Activated T-helper 1 cell treated with anti-CD3 and anti-CD28 coated beads, Interleukin-12 subunit alpha, Interleukin-12 subunit beta, Interleukin-2, Interleukin-4 antibody, amounts not matched to agents 30 ng/mL and 10 ng/mL and 1 ng/mL, durations not matched to agents 14 hours and 24 hours and 36 hours (primary cell): ENCODE measurements around the gene PLA2G6. TPM values are rescaled to one million over a fixed set of nuclear protein-coding genes. Genes with fewer than 3 reads are reported as not detected.

Experiments
- DNase-seq: peaks from one replicate; pipeline ENCODE4 v3.0.0; 2021; ENCODE audit warnings: low spot score
- H3K27ac Mint-ChIP-seq: one replicate; pipeline ENCODE4 v1.8.0; 2021; ENCODE audit warnings: mild to moderate bottlenecking, mixed read lengths
- H3K27me3 Mint-ChIP-seq: one replicate; pipeline ENCODE4 v1.8.0; 2022; ENCODE audit warnings: mild to moderate bottlenecking, moderate library complexity, mixed read lengths; ENCODE audit not compliant: insufficient read depth
- H3K36me3 Mint-ChIP-seq: one replicate; pipeline ENCODE4 v1.8.0; 2021; ENCODE audit warnings: low read depth, mixed read lengths
- H3K4me1 Mint-ChIP-seq: one replicate; pipeline ENCODE4 v1.8.0; 2021; ENCODE audit warnings: low read depth, mixed read lengths
- H3K4me3 Mint-ChIP-seq: one replicate; pipeline ENCODE4 v1.8.0; 2021; ENCODE audit warnings: mild to moderate bottlenecking, moderate library complexity, mixed read lengths
- H3K9me3 Mint-ChIP-seq: one replicate; pipeline ENCODE4 v1.8.0; 2021; ENCODE audit warnings: mixed read lengths
- intact Hi-C: fragments of 100-400 bp; cut with micrococcal nuclease; formaldehyde crosslinking; loops from one replicate; pipeline ENCODE4 v1.15.1; 2024
- total RNA-seq: library from RNA; stranded (reverse); gene quantifications from 2 replicates; pipeline ENCODE4 v1.2.3, GENCODE V29; 2022

The PLA2G6 gene
- total RNA-seq, 1 donor from 2014 or later, result 34.8 TPM

- no peak overlapping the region for H3K27ac Mint-ChIP-seq
- no peaks in the 10 kb centered on the region for H3K36me3 Mint-ChIP-seq
- no peaks in the 10 kb centered on the region for H3K9me3 Mint-ChIP-seq
- no peak overlapping the region for H3K4me3 Mint-ChIP-seq
- intact Hi-C loops, result no loop called here
- H3K27me3 Mint-ChIP-seq, result no peaks in the 10 kb centered on the region
- no peak for DNase-seq
- H3K4me1 Mint-ChIP-seq, result no peaks in the 10 kb centered on the region
Observed at GRCh38 chr22:38097058-38097457, 84.6 kb downstream of the PLA2G6 start.

GRCh38 chr22:38089474-38089851 is 92.2 kb downstream of the PLA2G6 start:
- Mint-ChIP-seq H3K36me3 (no peaks in the 10 kb centered on the region), H3K27me3 (peaks cover 13% of the 10 kb centered on the region), H3K4me1 (no peaks in the 10 kb centered on the region), H3K9me3 (no peaks in the 10 kb centered on the region), H3K27ac (no peak overlapping the region), H3K4me3 (no peak overlapping the region)
- intact Hi-C loops, result no loop called here
- no peak for DNase-seq

- Mint-ChIP-seq H3K4me1 (no peaks in the 10 kb centered on the region), H3K27ac (no peak overlapping the region), H3K9me3 (no peaks in the 10 kb centered on the region), H3K36me3 (no peaks in the 10 kb centered on the region), H3K4me3 (no peak overlapping the region), H3K27me3 (peaks cover 13% of the 10 kb centered on the region)
- DNase-seq, result no peak
- intact Hi-C loops, result no loop called here
Observed at GRCh38 chr22:38088629-38089473, 92.8 kb downstream of the PLA2G6 start.

- Mint-ChIP-seq H3K4me1 (no peaks in the 10 kb centered on the region), H3K36me3 (no peaks in the 10 kb centered on the region)
Observed at GRCh38 chr22:38087855-38088254, 93.8 kb downstream of the PLA2G6 start.

GRCh38 chr22:38086942-38087341 is 94.7 kb downstream of the PLA2G6 start:
- H3K9me3 Mint-ChIP-seq, result no peaks in the 10 kb centered on the region
- no peaks in the 10 kb centered on the region for H3K4me1 Mint-ChIP-seq
- no peak overlapping the region for H3K4me3 Mint-ChIP-seq
- H3K27ac Mint-ChIP-seq, result no peak overlapping the region
- intact Hi-C loops, result no loop called here
- peaks cover 20% of the 10 kb centered on the region for H3K27me3 Mint-ChIP-seq
- no peak for DNase-seq
- no peaks in the 10 kb centered on the region for H3K36me3 Mint-ChIP-seq

More at GRCh38 chr22:38087855-38088254, 93.8 kb downstream of the PLA2G6 start:
- Mint-ChIP-seq H3K4me3 (no peak overlapping the region), H3K9me3 (no peaks in the 10 kb centered on the region), H3K27ac (no peak overlapping the region), H3K27me3 (peaks cover 19% of the 10 kb centered on the region)
- intact Hi-C loops, result no loop called here
- DNase-seq, result no peak

- H3K36me3 Mint-ChIP-seq, result no peaks in the 10 kb centered on the region
- no peak overlapping the region for H3K27ac Mint-ChIP-seq
- H3K27me3 Mint-ChIP-seq, result peaks cover 23% of the 10 kb centered on the region
- no peak for DNase-seq
- no peaks in the 10 kb centered on the region for H3K4me1 Mint-ChIP-seq
- intact Hi-C loops, result no loop called here
- H3K4me3 Mint-ChIP-seq, result no peak overlapping the region
- no peaks in the 10 kb centered on the region for H3K9me3 Mint-ChIP-seq
Observed at GRCh38 chr22:38086001-38086845, 95.4 kb downstream of the PLA2G6 start.

- Mint-ChIP-seq H3K27ac (no peak overlapping the region), H3K4me3 (no peak overlapping the region), H3K9me3 (no peaks in the 10 kb centered on the region), H3K27me3 (peaks cover 18% of the 10 kb centered on the region), H3K4me1 (no peaks in the 10 kb centered on the region), H3K36me3 (no peaks in the 10 kb centered on the region)
- no peak for DNase-seq
- intact Hi-C loops, result no loop called here
Observed at GRCh38 chr22:38085501-38085900, 96.1 kb downstream of the PLA2G6 start.

- H3K9me3 Mint-ChIP-seq, result no peaks in the 10 kb centered on the region
Observed at GRCh38 chr22:38085056-38085455, 96.6 kb downstream of the PLA2G6 start.

GRCh38 chr22:38083931-38084631 is 97.5 kb downstream of the PLA2G6 start, which contains the start of gene SLC16A8:
SLC16A8 (minus strand) TSS chr22:38084184; CDS start chr22:38082873, 1,311 bp downstream.
- Mint-ChIP-seq H3K36me3 (no peaks in the 10 kb centered on the region), H3K27ac (no peak within 1 kb of the TSS), H3K4me1 (no peaks in the 10 kb centered on the region), H3K4me3 (no peak within 1 kb of the TSS), H3K9me3 (no peaks in the 10 kb centered on the region), H3K27me3 (peaks cover 20% of the 10 kb centered on the region)
- no peak for DNase-seq
- intact Hi-C loops, result no loop called here

More at GRCh38 chr22:38085056-38085455, 96.6 kb downstream of the PLA2G6 start:
- intact Hi-C loops, result no loop called here
- Mint-ChIP-seq H3K27me3 (peaks cover 17% of the 10 kb centered on the region), H3K27ac (no peak overlapping the region), H3K36me3 (no peaks in the 10 kb centered on the region), H3K4me3 (no peak overlapping the region), H3K4me1 (no peaks in the 10 kb centered on the region)
- DNase-seq, result no peak

- H3K27ac Mint-ChIP-seq, result no peak overlapping the region
- no peaks in the 10 kb centered on the region for H3K4me1 Mint-ChIP-seq
- intact Hi-C loops, result no loop called here
- H3K9me3 Mint-ChIP-seq, result no peaks in the 10 kb centered on the region
- no peak for DNase-seq
- H3K36me3 Mint-ChIP-seq, result no peaks in the 10 kb centered on the region
- peaks cover 20% of the 10 kb centered on the region for H3K27me3 Mint-ChIP-seq
- no peak overlapping the region for H3K4me3 Mint-ChIP-seq
Observed at GRCh38 chr22:38082986-38083710, 98.5 kb downstream of the PLA2G6 start.

GRCh38 chr22:38081941-38082828 is 99.4 kb downstream of the PLA2G6 start:
- no peaks in the 10 kb centered on the region for H3K9me3 Mint-ChIP-seq
- no peaks in the 10 kb centered on the region for H3K4me1 Mint-ChIP-seq
- DNase-seq, result no peak
- H3K27me3 Mint-ChIP-seq, result peaks cover 20% of the 10 kb centered on the region
- no peak overlapping the region for H3K27ac Mint-ChIP-seq
- no peak overlapping the region for H3K4me3 Mint-ChIP-seq
- no peaks in the 10 kb centered on the region for H3K36me3 Mint-ChIP-seq
- intact Hi-C loops, result no loop called here

GRCh38 chr22:38081636-38081940 is 100.0 kb downstream of the PLA2G6 start:
- Mint-ChIP-seq H3K36me3 (no peaks in the 10 kb centered on the region), H3K4me1 (no peaks in the 10 kb centered on the region), H3K27me3 (peaks cover 20% of the 10 kb centered on the region), H3K4me3 (no peak overlapping the region), H3K27ac (no peak overlapping the region), H3K9me3 (no peaks in the 10 kb centered on the region)
- DNase-seq, result no peak
- intact Hi-C loops, result no loop called here
